ENCODE measurements around the gene PHLDB2.
A peak's percentile ranks its signal among the peaks of the same experiment; 100 is the strongest.

The PHLDB2 gene

GRCh38 chr3:111872979-111873378 is 13.9 kb downstream of the PHLDB2 start:
- no peak overlapping the region for H2BK15ac ChIP-seq (ENCODE audit: low read length)
- no peak overlapping the region for H2BK120ac ChIP-seq (ENCODE audit: low read depth, low read length)
- H3K79me1 ChIP-seq (ENCODE audit: low read depth, low read length) = no peaks in the 10 kb centered on the region
- H3K4ac ChIP-seq (ENCODE audit: low read length) = no peak overlapping the region
- no peak overlapping the region for H4K91ac ChIP-seq (ENCODE audit: low read depth, low read length, poor library complexity)
- H2BK5ac ChIP-seq (ENCODE audit: low read length) = no peak overlapping the region
- no peak overlapping the region for H3K4me2 ChIP-seq (ENCODE audit: insufficient read depth, low read length, poor library complexity, severe bottlenecking)
- no peak overlapping the region for H3K27ac ChIP-seq (replicated peaks; ENCODE audit: low read length)
- peaks cover 19 to 29% of the 10 kb centered on the region in 2 donors for H3K4me1 ChIP-seq (ENCODE audit: control insufficient read depth in 2 of 2, insufficient read depth in 1 of 2, low read depth in 1 of 2, low read length in 2 of 2)
- no peak overlapping the region for H3K14ac ChIP-seq (ENCODE audit: low read length)
- no peak overlapping the region for H2BK12ac ChIP-seq (ENCODE audit: low read length)
- no peak overlapping the region for H3K9ac ChIP-seq (ENCODE audit: low read depth, low read length, poor library complexity)
- H3K4me3 ChIP-seq (ENCODE audit: low read length in 2 of 2) = no peak overlapping the region
- no peak overlapping the region for H3K18ac ChIP-seq (ENCODE audit: low read length)
- H3K36me3 ChIP-seq (replicated peaks in 1 of 2; ENCODE audit: control insufficient read depth in 2 of 2, insufficient read depth in 2 of 2, low read length in 2 of 2) = peaks cover 0 to 47% of the 10 kb centered on the region in 2 donors
- no peak overlapping the region for H3K23ac ChIP-seq (ENCODE audit: low read depth, low read length, poor library complexity)
- no peak overlapping the region for H2AK5ac ChIP-seq (ENCODE audit: low read depth, low read length)
- H3K27me3 ChIP-seq (ENCODE audit: control insufficient read depth in 3 of 3, insufficient read depth in 3 of 3, low read depth in 1 of 3, low read length in 3 of 3) = no peaks in the 10 kb centered on the region
- peaks cover 0 to 10% of the 10 kb centered on the region in 2 donors for H3K9me3 ChIP-seq (replicated peaks in 1 of 2; ENCODE audit: control insufficient read depth in 2 of 2, insufficient read depth in 1 of 2, low read depth in 1 of 2, low read length in 2 of 2)
- WGBS, 2 donors (ENCODE audit: extremely low coverage in 2 of 2, insufficient read length in 2 of 2, insufficient replicate concordance in 1 of 2) = no CpG with 5 or more reads among the region's 2 CpGs
- DNase-seq (ENCODE audit: low spot score) = no peak
- no peak overlapping the region for H4K8ac ChIP-seq (ENCODE audit: low read depth, low read length)
- no peak overlapping the region for H2AFZ ChIP-seq (ENCODE audit: low read length)

GRCh38 chr3:111874177-111874820 is 15.2 kb downstream of the PHLDB2 start:
- H3K23ac ChIP-seq (ENCODE audit: low read depth, low read length, poor library complexity) = no peak overlapping the region
- no peak overlapping the region for H4K8ac ChIP-seq (ENCODE audit: low read depth, low read length)
- H3K27me3 ChIP-seq (ENCODE audit: control insufficient read depth in 3 of 3, insufficient read depth in 3 of 3, low read depth in 1 of 3, low read length in 3 of 3) = no peaks in the 10 kb centered on the region
- no peak overlapping the region for H2BK15ac ChIP-seq (ENCODE audit: low read length)
- no CpG with 5 or more reads among the region's 2 CpGs for WGBS, 2 donors (ENCODE audit: extremely low coverage in 2 of 2, insufficient read length in 2 of 2, insufficient replicate concordance in 1 of 2)
- H2BK12ac ChIP-seq (ENCODE audit: low read length) = no peak overlapping the region
- H3K79me1 ChIP-seq (ENCODE audit: low read depth, low read length) = no peaks in the 10 kb centered on the region
- no peak overlapping the region for H2BK120ac ChIP-seq (ENCODE audit: low read depth, low read length)
- H3K4me1 ChIP-seq (ENCODE audit: control insufficient read depth in 2 of 2, insufficient read depth in 1 of 2, low read depth in 1 of 2, low read length in 2 of 2) = peaks cover 16 to 20% of the 10 kb centered on the region in 2 donors
- no peak overlapping the region for H2AFZ ChIP-seq (ENCODE audit: low read length)
- peaks cover 0 to 47% of the 10 kb centered on the region in 2 donors for H3K36me3 ChIP-seq (replicated peaks in 1 of 2; ENCODE audit: control insufficient read depth in 2 of 2, insufficient read depth in 2 of 2, low read length in 2 of 2)
- no peak overlapping the region for H3K27ac ChIP-seq (replicated peaks; ENCODE audit: low read length)
- no peak overlapping the region for H2BK5ac ChIP-seq (ENCODE audit: low read length)
- no peak overlapping the region for H3K4me3 ChIP-seq (ENCODE audit: low read length in 2 of 2)
- H3K9ac ChIP-seq (ENCODE audit: low read depth, low read length, poor library complexity) = no peak overlapping the region
- H3K4me2 ChIP-seq (ENCODE audit: insufficient read depth, low read length, poor library complexity, severe bottlenecking) = peak overlapping the region; percentile 0
- no peak overlapping the region for H3K18ac ChIP-seq (ENCODE audit: low read length)
- DNase-seq (ENCODE audit: low spot score) = no peak
- H4K91ac ChIP-seq (ENCODE audit: low read depth, low read length, poor library complexity) = no peak overlapping the region
- peaks cover 0 to 13% of the 10 kb centered on the region in 2 donors for H3K9me3 ChIP-seq (replicated peaks in 1 of 2; ENCODE audit: control insufficient read depth in 2 of 2, insufficient read depth in 1 of 2, low read depth in 1 of 2, low read length in 2 of 2)
- no peak overlapping the region for H3K14ac ChIP-seq (ENCODE audit: low read length)
- H2AK5ac ChIP-seq (ENCODE audit: low read depth, low read length) = no peak overlapping the region
- H3K4ac ChIP-seq (ENCODE audit: low read length) = no peak overlapping the region

- Histone ChIP-seq H4K91ac (ENCODE audit: low read depth, low read length, poor library complexity) (no peak overlapping the region), H2BK12ac (ENCODE audit: low read length) (no peak overlapping the region), H3K4me2 (ENCODE audit: insufficient read depth, low read length, poor library complexity, severe bottlenecking) (no peak overlapping the region), H3K9me3 (replicated peaks in 1 of 2; ENCODE audit: control insufficient read depth in 2 of 2, insufficient read depth in 1 of 2, low read depth in 1 of 2, low read length in 2 of 2) (peaks cover 1 to 45% of the 10 kb centered on the region in 2 donors), H3K79me1 (ENCODE audit: low read depth, low read length) (no peaks in the 10 kb centered on the region), H3K27me3 (ENCODE audit: control insufficient read depth in 3 of 3, insufficient read depth in 3 of 3, low read depth in 1 of 3, low read length in 3 of 3) (no peaks in the 10 kb centered on the region), H3K14ac (ENCODE audit: low read length) (no peak overlapping the region), H2BK120ac (ENCODE audit: low read depth, low read length) (no peak overlapping the region), H3K4me1 (ENCODE audit: control insufficient read depth in 2 of 2, insufficient read depth in 1 of 2, low read depth in 1 of 2, low read length in 2 of 2) (no peaks in the 10 kb centered on the region), H2AK5ac (ENCODE audit: low read depth, low read length) (no peak overlapping the region), H4K8ac (ENCODE audit: low read depth, low read length) (no peak overlapping the region), H2BK5ac (ENCODE audit: low read length) (no peak overlapping the region), H3K18ac (ENCODE audit: low read length) (no peak overlapping the region), H3K4ac (ENCODE audit: low read length) (no peak overlapping the region), H2AFZ (ENCODE audit: low read length) (no peak overlapping the region), H3K36me3 (replicated peaks in 1 of 2; ENCODE audit: control insufficient read depth in 2 of 2, insufficient read depth in 2 of 2, low read length in 2 of 2) (peaks cover 0 to 31% of the 10 kb centered on the region in 2 donors), H3K9ac (ENCODE audit: low read depth, low read length, poor library complexity) (no peak overlapping the region), H2BK15ac (ENCODE audit: low read length) (no peak overlapping the region), H3K4me3 (ENCODE audit: low read length in 2 of 2) (no peak overlapping the region), H3K27ac (replicated peaks; ENCODE audit: low read length) (no peak overlapping the region), H3K23ac (ENCODE audit: low read depth, low read length, poor library complexity) (no peak overlapping the region)
- no peak for DNase-seq (ENCODE audit: low spot score)
Measured at GRCh38 chr3:111881480-111881879, 22.4 kb downstream of the PHLDB2 start.

GRCh38 chr3:111882194-111882593 is 23.1 kb downstream of the PHLDB2 start:
- WGBS, 2 donors (ENCODE audit: extremely low coverage in 2 of 2, insufficient read length in 2 of 2, insufficient replicate concordance in 1 of 2) = no CpG with 5 or more reads among the region's 2 CpGs
- no peaks in the 10 kb centered on the region for H3K79me1 ChIP-seq (ENCODE audit: low read depth, low read length)
- H3K4me2 ChIP-seq (ENCODE audit: insufficient read depth, low read length, poor library complexity, severe bottlenecking) = no peak overlapping the region
- no peak overlapping the region for H3K4ac ChIP-seq (ENCODE audit: low read length)
- H4K8ac ChIP-seq (ENCODE audit: low read depth, low read length) = no peak overlapping the region
- H3K4me3 ChIP-seq (ENCODE audit: low read length in 2 of 2) = no peak overlapping the region
- no peak overlapping the region for H3K14ac ChIP-seq (ENCODE audit: low read length)
- no peak for DNase-seq (ENCODE audit: low spot score)
- H3K23ac ChIP-seq (ENCODE audit: low read depth, low read length, poor library complexity) = no peak overlapping the region
- no peak overlapping the region for H2AFZ ChIP-seq (ENCODE audit: low read length)
- no peak overlapping the region for H3K27ac ChIP-seq (replicated peaks; ENCODE audit: low read length)
- H2BK120ac ChIP-seq (ENCODE audit: low read depth, low read length) = no peak overlapping the region
- peaks cover 1 to 46% of the 10 kb centered on the region in 2 donors for H3K9me3 ChIP-seq (replicated peaks in 1 of 2; ENCODE audit: control insufficient read depth in 2 of 2, insufficient read depth in 1 of 2, low read depth in 1 of 2, low read length in 2 of 2)
- no peak overlapping the region for H4K91ac ChIP-seq (ENCODE audit: low read depth, low read length, poor library complexity)
- H2BK15ac ChIP-seq (ENCODE audit: low read length) = no peak overlapping the region
- H3K9ac ChIP-seq (ENCODE audit: low read depth, low read length, poor library complexity) = no peak overlapping the region
- no peak overlapping the region for H3K18ac ChIP-seq (ENCODE audit: low read length)
- no peak overlapping the region for H2BK5ac ChIP-seq (ENCODE audit: low read length)
- H3K36me3 ChIP-seq (replicated peaks in 1 of 2; ENCODE audit: control insufficient read depth in 2 of 2, insufficient read depth in 2 of 2, low read length in 2 of 2) = peaks cover 0 to 39% of the 10 kb centered on the region in 2 donors
- H2AK5ac ChIP-seq (ENCODE audit: low read depth, low read length) = no peak overlapping the region
- H3K4me1 ChIP-seq (ENCODE audit: control insufficient read depth in 2 of 2, insufficient read depth in 1 of 2, low read depth in 1 of 2, low read length in 2 of 2) = no peaks in the 10 kb centered on the region
- H2BK12ac ChIP-seq (ENCODE audit: low read length) = no peak overlapping the region
- no peaks in the 10 kb centered on the region for H3K27me3 ChIP-seq (ENCODE audit: control insufficient read depth in 3 of 3, insufficient read depth in 3 of 3, low read depth in 1 of 3, low read length in 3 of 3)
